Measurements from ENCODE around the gene FALEC.

FALEC gene

GRCh38 chr1:150548324-150548631, 32.7 kb downstream of the FALEC start:
- in situ Hi-C loops (cut with HindIII; ENCODE audit: low sequenced_read_pairs), result no loop called here
- no peak for TF ChIP-seq CTCF (IDR thresholded peaks at IDR 0.05; ENCODE audit: low read depth, low read length, missing control alignments)

GRCh38 chr1:150548632-150549495, 33.3 kb downstream of the FALEC start, which contains the start of gene ADAMTSL4:
TSS of gene ADAMTSL4 (plus strand) at chr1:150549408. CDS start at chr1:150552289, 2,881 bp downstream.
- TF ChIP-seq CTCF (IDR thresholded peaks at IDR 0.05; ENCODE audit: low read depth, low read length, missing control alignments), result peak; percentile 14
- DNase-seq (ENCODE audit: low read depth), result no peak
- H3K4me3 ChIP-seq (ENCODE audit: low read depth, low read length), result peak within 1 kb of the TSS; percentile 49
- in situ Hi-C loops (cut with HindIII; ENCODE audit: low sequenced_read_pairs), result no loop called here

More at GRCh38 chr1:150548324-150548631, 32.7 kb downstream of the FALEC start:
- no peak for DNase-seq (ENCODE audit: low read depth)
- peak overlapping the region; percentile 49 for H3K4me3 ChIP-seq (ENCODE audit: low read depth, low read length)

GRCh38 chr1:150549496-150550221, 34.1 kb downstream of the FALEC start:
- in situ Hi-C loops (cut with HindIII; ENCODE audit: low sequenced_read_pairs), result no loop called here
- no peak for DNase-seq (ENCODE audit: low read depth)
- peak overlapping the region; percentile 49 for H3K4me3 ChIP-seq (ENCODE audit: low read depth, low read length)
- no peak for TF ChIP-seq CTCF (IDR thresholded peaks at IDR 0.05; ENCODE audit: low read depth, low read length, missing control alignments)

GRCh38 chr1:150550222-150551050, 34.9 kb downstream of the FALEC start:
- no peak for TF ChIP-seq CTCF (IDR thresholded peaks at IDR 0.05; ENCODE audit: low read depth, low read length, missing control alignments)
- H3K4me3 ChIP-seq (ENCODE audit: low read depth, low read length), result no peak overlapping the region
- in situ Hi-C loops (cut with HindIII; ENCODE audit: low sequenced_read_pairs), result no loop called here
- no peak for DNase-seq (ENCODE audit: low read depth)

GRCh38 chr1:150551051-150551783, 35.7 kb downstream of the FALEC start:
- TF ChIP-seq CTCF (IDR thresholded peaks at IDR 0.05; ENCODE audit: low read depth, low read length, missing control alignments), result no peak
- no peak overlapping the region for H3K4me3 ChIP-seq (ENCODE audit: low read depth, low read length)
- in situ Hi-C loops (cut with HindIII; ENCODE audit: low sequenced_read_pairs), result no loop called here
- no peak for DNase-seq (ENCODE audit: low read depth)

GRCh38 chr1:150551784-150552127, 36.2 kb downstream of the FALEC start:
- no peak for DNase-seq (ENCODE audit: low read depth)
- in situ Hi-C loops (cut with HindIII; ENCODE audit: low sequenced_read_pairs), result no loop called here
- no peak overlapping the region for H3K4me3 ChIP-seq (ENCODE audit: low read depth, low read length)
- no peak for TF ChIP-seq CTCF (IDR thresholded peaks at IDR 0.05; ENCODE audit: low read depth, low read length, missing control alignments)
